Ishikawa (cell line): ENCODE results near the gene SLC49A3.

ENCODE experiments used
- CEBPB ChIP-seq: IDR thresholded peaks from 2 replicates; pipeline ENCODE4 v1.6.1; 2012
- CREB1 ChIP-seq: IDR thresholded peaks from 2 replicates; pipeline ENCODE4 v1.6.1; 2012; ENCODE audit warnings: low read depth
- EGR1 ChIP-seq: IDR thresholded peaks from 2 replicates; pipeline ENCODE4 v1.6.1; 2012
- EP300 ChIP-seq: IDR thresholded peaks from 2 replicates; pipeline ENCODE4 v1.6.1; 2012; ENCODE audit warnings: borderline replicate concordance
- FOXM1 ChIP-seq: IDR thresholded peaks from 2 replicates; pipeline ENCODE4 v1.6.1; 2012; ENCODE audit warnings: low read depth, borderline replicate concordance
- MAX ChIP-seq: IDR thresholded peaks from 2 replicates; pipeline ENCODE4 v1.6.1; 2012
- NFIC ChIP-seq: IDR thresholded peaks from 2 replicates; pipeline ENCODE4 v1.6.1; 2012
- RAD21 ChIP-seq: IDR thresholded peaks from 2 replicates; pipeline ENCODE4 v1.6.1; 2012; ENCODE audit warnings: low read depth
- REST ChIP-seq: IDR thresholded peaks from 2 replicates; pipeline ENCODE4 v1.6.1; 2012; ENCODE audit warnings: low read depth, mild to moderate bottlenecking
- TCF12 ChIP-seq: IDR thresholded peaks from 2 replicates; pipeline ENCODE4 v1.6.1; 2012; ENCODE audit warnings: low read depth
- TEAD4 ChIP-seq: IDR thresholded peaks from 2 replicates; pipeline ENCODE4 v1.6.1; 2012
- USF1 ChIP-seq: IDR thresholded peaks from 2 replicates; pipeline ENCODE4 v1.6.1; 2012
- YY1 ChIP-seq: IDR thresholded peaks from 2 replicates; pipeline ENCODE4 v1.6.1; 2012; ENCODE audit warnings: low read depth
- ZBTB7A ChIP-seq: IDR thresholded peaks from 2 replicates; pipeline ENCODE4 v1.6.1; 2012; ENCODE audit warnings: low read depth

SLC49A3 gene

DNA sequence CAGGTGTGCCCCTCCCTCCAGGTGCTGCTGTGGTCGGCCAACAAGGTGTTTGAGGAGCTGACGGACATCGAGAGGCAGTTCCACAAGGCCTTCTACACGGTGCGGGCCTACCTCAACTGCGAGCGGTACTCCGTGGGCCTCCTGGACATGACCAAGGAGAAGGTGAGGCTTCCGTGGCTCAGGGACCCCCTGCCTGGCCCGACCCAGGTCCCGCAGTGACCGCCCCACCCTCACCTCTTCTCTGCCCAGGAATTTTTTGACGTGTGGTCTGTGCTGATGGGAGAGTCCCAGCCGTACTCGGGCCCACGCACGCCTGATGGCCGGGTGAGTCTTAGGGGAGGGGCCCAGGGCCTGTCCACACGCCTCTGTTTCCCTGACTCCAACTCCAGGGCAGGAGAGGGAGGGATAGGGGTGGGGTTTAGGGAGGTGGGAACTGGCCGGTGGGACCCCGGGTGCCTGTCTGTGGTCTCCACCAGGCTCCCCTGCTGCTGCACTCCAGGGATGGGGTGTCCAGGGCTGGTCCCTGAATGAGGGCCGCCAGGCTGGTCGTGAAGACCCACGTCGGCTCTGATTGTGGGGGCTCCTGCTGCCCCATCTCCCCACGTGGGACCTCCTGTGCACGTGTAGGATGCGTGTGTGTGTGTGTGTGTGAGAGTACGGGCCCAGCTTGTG, 35.0 kb downstream of the SLC49A3 start:
- no peak for TF ChIP-seq MAX

DNA sequence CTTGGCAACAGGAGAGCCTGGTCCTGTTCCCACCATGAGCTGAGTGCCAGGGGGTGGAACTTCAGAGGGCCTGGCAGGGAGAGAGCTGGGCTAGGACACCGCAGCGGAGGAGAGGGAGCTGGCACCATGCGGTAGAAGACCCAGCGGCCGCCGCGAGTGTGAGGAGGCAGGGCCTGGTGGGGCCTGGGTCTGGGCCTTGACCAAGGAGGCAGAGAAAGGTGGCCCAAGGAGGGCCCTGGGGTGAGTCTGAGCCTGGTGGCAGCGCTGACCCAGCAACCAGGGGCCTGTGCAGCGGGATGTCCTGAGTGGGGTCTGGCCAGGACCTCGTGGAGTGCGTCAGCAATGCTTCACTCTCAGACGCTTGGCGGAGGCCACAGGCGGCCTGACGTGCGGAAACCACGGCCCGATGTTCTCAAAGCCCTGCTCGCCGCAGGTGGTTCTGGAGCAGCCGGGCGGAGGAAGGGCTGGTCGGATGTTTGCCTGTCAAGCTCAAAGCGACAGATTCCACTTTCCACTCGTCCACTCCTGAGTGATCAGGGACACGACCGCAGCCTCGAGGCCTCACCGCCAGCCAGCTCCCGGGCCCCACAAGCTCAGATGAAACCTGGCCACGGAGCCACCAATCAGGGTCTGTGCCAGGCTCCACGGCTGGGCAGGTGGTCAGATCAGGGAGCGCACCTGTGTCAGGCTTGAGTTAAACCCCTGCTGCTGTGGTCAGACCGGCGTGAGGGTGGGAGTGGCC, 35.7 kb downstream of the SLC49A3 start:
- no peak for TF ChIP-seq TEAD4
- no peak for TF ChIP-seq TCF12
- no peak for TF ChIP-seq MAX
- TF ChIP-seq USF1, result no peak
- TF ChIP-seq FOXM1, result no peak

DNA sequence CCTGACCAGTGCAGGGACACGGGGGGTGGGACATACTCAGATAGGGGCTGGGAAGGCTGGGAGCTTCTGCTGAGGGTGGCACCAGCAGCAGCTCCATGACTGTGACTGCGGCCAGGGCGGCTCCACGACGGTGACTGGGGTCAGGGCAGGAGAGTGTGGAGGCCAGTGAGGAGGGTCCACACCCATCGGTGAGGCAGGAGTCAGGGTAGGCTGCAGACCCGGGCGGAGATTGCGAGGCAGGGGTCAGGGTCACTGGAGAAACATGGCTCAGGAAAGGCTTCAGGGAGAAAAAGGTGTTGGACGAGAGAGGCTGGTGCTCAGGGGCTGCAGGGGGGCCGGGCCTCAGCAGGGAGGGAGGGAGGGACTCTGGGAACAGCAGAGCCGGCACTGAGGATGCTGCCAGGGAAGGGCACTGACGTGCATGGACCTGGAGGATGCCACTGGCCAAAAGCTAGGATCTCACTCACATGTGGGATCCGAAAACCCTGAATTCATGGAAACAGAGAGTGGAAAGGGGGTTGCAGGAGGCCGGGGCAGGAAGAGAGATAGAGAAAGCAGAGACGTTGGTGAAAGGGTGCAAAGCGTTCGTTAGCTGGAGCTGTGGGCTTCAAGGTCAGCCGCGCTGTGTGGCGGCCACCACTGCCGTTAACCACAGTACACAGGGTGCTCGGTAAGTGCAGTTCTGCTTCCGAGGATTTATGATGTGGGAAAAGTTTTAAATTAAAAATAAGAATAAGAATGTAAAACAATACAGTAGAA, 36.9 kb downstream of the SLC49A3 start:
- TF ChIP-seq USF1 (no peak), TCF12 (no peak), CEBPB (no peak), REST (no peak), NFIC (no peak), YY1 (no peak), RAD21 (no peak), EP300 (no peak), MAX (no peak), ZBTB7A (no peak), EGR1 (no peak), CREB1 (no peak)

GRCh38 chr4:650951-651883, 37.7 kb downstream of the SLC49A3 start:
- TF ChIP-seq RAD21 (no peak), EGR1 (no peak), FOXM1 (no peak), TCF12 (no peak), CREB1 (no peak), REST (no peak), TEAD4 (no peak)

- TF ChIP-seq USF1 (no peak), RAD21 (no peak), NFIC (no peak)
These were observed 38.5 kb downstream of the SLC49A3 start for GRCh38 chr4:650461-650860.
